Left lobe of liver (tissue), 2 donors: ENCODE results near the gene RELL1. TPM values are rescaled to one million over a fixed set of nuclear protein-coding genes. Genes with fewer than 3 reads are reported as not detected.
A peak's percentile ranks its signal among the peaks of the same experiment; 100 is the strongest.

ENCODE experiments used
- ATAC-seq: fragments of 200-7000 bp; cut with Tn5 transposase; one replicate; pipeline ENCODE4 v1.9.1; 2020; ENCODE audit warnings: mild to moderate bottlenecking, moderate library complexity
- DNase-seq: peaks from one replicate; pipeline ENCODE4 v3.0.0-alpha.2; 2020; ENCODE audit warnings: low spot score
- total RNA-seq: library from RNA; stranded (reverse); gene quantifications from one replicate; pipeline ENCODE4 v1.2.1, GENCODE V29; 2021
- donor health status: DM: no; HTN: no; CAD: no; lungs with moderate emphysema.
- donor health status: DM: no; HTN: yes; CAD: no.

The RELL1 gene
- total RNA-seq, 1 donor from 2014 or later, result 3.9 TPM

GRCh38 chr4:37604461-37604860, 81.7 kb downstream of the RELL1 start:
- no peak for ATAC-seq
- no peak for DNase-seq

DNA sequence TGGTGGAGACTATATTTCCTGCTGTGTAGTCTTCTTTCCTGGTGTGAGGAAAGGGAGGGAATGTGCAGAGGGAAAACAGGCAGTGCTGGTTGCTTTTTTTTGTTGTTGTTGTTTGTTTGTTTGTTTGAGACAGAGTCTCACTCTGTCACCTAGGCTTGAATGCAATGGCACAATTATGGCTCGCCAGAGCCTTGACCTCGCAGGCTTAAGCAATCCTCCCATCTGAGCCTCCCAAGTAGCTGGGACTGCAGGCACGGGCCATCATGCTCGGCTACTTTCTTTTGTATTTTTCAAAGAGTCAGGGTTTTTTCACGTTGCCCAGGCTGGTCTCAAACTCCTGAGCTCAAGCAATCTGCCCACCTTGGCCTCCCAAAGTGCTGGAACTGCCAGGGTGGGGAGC, 82.5 kb downstream of the RELL1 start:
- ATAC-seq (peak; percentile 15), DNase-seq (no peak)

GRCh38 chr4:37603070-37603468, 83.1 kb downstream of the RELL1 start:
- peak; percentile 85 for DNase-seq
- peak; percentile 97 for ATAC-seq

GRCh38 chr4:37602454-37603069, 83.6 kb downstream of the RELL1 start:
- peak; percentile 30 for ATAC-seq

DNA sequence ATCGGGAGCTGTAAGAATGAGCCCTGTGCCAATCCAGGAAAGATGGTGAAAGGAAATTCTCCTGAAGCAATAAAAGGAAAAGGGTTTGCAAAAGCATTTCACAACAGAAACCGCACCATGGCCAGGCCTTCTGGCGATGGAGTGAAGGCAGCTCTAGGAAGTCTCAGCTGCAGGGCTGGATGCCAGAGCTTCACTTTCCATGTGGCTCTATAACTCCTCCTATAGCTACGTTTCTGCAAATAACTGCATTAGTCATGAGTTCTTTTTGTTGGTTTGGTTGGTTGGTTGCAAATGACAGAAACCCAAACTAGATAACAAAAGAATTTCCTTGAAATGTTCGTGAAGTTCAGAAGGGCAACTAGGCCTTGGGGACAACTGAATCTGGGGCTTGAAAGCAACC, 84.6 kb downstream of the RELL1 start:
- DNase-seq (no peak), ATAC-seq (no peak)

More at GRCh38 chr4:37602454-37603069, 83.6 kb downstream of the RELL1 start:
- no peak for DNase-seq

DNA sequence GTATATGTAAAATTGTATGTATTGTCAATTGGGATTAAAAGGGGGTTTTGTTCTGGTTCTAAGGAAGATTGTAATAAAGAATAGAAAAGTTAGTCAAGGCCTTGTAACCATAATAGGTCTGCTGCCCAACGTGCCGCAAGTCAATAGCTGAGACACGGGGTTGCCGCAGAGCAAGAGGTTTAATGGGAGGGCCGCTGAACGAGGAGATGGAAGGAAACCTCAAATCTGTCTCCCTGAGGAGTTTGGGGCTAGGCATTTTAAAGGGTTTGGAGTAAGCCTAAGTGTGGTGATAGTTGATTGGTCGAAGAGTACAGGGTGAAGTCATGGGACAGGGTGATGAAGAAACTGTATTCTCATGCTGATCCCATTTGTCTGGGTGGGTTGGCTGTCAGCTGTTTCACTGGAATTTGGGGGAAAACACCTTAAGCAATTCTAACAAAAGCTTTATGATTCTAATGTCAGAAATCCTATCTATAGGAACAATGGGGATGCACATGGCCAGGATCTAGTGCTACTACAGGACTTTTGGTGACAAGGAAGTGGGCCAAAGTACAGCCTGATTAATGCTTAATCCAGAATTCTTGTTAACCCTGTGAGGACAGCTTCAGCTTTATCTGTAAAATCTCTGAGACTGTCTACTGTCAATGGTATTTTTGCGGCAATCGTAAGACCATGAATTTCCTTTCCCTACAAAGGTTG, 86.9 kb downstream of the RELL1 start:
- ATAC-seq (peak; percentile 35), DNase-seq (no peak)

DNA sequence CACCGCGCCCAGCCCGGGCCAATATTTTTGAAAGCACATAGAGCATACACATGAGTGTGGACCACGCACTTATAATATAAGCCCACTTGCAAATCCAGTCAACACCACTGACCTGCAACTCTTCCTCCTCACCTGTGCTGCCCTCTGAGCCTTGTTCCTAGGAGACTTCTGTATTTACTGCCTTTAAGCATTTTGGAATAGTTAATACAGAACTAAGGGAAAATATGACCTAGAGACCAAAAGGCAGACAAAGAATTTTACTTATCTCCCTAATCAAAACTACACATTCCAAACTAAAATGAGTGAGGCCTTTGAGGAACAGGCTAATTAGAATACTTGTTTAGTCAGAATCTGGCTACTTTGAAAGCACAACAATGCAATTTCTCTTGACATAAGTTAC, 89.1 kb downstream of the RELL1 start:
- no peak for ATAC-seq
- no peak for DNase-seq

DNA sequence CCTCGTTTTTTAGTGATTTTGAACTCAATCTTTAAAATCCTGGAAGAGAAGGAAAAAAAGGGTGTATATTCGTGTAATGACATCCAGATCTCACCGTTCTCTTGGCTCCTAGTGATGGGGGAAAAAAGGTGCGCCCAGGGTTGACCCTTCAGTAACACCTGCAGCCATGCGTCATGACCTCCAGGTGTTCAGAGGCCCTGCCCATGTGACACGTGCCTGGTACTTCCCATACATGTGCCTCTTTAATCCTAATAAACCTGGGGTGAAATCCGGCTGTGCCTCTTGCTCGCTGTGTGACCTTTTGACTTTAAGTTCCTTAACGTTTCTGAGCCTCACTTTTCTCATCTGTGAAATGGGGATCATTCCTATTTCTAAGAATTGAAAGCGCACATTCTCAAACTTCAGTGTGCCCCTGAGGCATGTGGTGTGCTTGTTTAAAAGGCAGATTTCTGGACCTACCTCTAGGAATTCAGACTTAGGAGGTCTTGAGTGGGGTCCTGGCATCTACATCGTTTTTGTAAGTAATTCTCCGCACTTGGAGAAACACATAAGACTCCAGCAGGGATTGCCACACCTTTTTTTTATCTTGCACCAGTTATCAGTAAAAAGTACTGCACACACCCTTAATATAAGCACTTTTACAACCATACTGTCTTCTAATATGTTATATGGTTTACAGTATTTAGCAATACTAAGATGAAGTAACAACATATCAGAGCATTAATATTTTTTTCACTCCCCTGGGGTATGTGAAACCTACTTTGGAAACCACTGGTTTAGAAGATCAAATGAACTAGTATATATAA, 90.1 kb downstream of the RELL1 start:
- no peak for ATAC-seq
- no peak for DNase-seq

- peak; percentile 26 for ATAC-seq
- no peak for DNase-seq
Measured at GRCh38 chr4:37594099-37594498, 92.1 kb downstream of the RELL1 start.

DNA sequence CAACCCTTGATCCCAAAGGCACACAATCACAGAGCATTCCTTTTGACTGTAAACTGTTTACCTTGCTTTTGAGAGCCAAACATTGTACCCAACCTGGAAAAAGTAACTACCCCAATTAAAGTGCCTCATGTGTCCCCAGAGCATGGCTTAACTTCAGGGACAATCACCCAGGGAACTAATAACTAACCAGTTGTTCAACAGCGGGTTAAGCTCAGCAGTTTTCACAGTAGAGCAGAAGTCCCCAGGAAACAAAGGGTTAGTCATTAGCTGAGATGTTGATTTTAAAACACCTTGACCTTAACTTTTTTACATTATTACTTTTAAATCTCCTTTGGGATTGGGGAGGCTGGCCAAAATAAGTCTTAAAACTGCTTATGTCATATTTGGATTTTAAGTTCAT, 94.8 kb downstream of the RELL1 start:
- DNase-seq (no peak), ATAC-seq (no peak)

DNA sequence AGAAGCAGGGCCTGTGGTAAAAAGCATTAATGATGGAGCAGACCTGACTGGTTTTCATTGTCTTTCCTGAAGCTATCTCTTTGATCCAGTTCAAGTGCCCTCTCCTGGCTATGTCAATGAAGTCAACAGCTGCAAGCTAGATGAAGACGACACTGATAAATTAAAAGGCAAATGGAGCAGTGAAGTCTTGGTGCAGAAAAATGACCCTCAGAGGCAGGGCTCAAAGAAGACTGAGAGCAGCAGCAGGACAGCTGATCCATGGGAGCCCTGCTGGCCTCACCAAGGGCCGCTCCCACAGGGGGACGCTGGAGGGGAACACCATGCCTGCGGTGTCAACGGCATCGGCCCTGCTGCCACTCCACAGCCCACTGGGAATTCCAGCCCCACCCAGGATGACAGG, 96.2 kb downstream of the RELL1 start:
- DNase-seq (no peak), ATAC-seq (peak; percentile 16)

- ATAC-seq (no peak), DNase-seq (no peak)
Measured at GRCh38 chr4:37588150-37588549, 98.0 kb downstream of the RELL1 start.

DNA sequence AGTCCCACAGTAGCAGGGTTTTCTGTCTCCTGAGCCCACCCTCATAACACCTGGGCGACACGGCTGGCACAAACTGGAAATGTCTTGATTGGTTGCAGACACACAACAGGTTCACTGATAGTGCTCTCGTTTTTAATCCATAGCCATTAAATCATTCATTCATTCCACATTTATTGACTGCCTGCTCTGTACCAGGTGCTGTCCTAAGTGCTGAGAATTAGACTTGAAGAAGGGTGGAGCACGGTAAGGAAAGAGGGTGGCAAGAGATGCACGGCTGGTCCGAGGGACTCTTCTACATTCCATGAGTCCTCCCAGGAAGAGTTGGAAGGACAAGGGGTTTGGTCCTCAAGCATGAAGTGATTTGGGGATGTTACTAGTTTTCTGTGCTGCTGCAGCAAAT, 100.0 kb downstream of the RELL1 start:
- DNase-seq (no peak), ATAC-seq (no peak)

DNA sequence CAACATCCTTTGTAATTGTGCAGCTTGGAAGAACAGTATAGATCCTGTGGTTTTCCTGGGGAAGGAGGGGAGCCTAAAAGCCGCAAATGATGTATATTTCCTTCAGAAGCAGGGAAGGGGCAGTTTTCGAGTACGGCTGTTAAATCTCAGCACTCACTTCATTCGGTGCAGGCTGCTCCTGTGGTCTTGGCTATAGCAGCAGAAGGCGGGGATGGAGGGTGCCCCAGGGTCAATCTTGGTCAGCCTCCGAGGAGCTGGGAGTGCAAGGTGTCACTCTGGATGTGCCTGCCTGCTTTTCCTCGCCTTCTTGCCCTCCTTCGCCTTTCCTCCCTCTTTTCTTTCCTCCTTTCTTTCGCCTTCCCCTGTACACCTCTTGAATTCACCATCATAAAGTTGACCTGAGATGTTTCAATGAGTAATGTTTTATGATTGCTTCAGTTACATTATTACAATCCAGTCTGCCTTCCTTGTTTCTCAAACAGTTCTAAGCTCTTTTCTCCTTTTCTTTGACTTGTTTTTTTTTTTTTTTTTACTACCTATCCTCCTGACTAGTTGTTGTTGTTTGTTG, 101.6 kb downstream of the RELL1 start:
- DNase-seq (no peak), ATAC-seq (no peak)

DNA sequence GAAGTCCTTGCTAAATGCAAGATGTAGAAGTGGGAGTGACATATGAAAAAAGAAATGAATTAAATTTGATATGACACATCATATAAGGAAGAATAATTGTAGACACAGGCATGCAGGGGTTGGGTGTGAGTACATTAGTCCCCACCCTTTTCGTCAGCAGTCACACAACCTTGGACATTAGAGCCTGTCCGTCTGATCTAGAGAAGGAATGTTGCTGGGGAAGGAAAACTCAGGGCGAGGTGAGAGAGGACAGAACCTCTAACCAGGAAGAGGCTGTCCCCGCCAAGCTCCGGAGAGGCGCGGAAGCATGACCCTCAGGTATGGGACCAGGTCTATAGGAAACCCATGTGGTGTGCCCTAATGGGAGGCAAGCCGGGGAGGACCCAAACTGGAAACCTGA, 102.1 kb downstream of the RELL1 start:
- ATAC-seq (no peak), DNase-seq (no peak)

DNA sequence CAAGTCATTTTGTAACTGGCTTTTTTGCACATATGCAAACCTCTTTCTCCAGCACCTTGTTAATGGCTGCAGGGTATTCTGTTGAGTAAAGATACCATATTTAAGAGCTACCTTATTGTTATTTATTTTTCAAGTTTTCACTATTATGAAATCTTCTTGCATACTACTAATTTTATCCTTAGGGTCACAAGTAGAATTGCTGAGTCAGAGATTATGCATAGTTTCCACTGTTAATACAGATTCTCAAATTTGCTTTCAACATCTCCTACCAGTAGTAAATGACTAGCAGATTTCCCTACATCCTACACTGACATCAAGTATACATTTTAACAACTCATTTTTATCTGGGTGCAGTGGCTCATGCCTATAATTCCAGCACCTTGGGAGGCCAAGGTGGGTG, 112.6 kb downstream of the RELL1 start:
- DNase-seq (no peak), ATAC-seq (no peak)

- no peak for DNase-seq
- no peak for ATAC-seq
Measured at GRCh38 chr4:37568489-37568888, 117.7 kb downstream of the RELL1 start.

GRCh38 chr4:37567836-37568235, 118.3 kb downstream of the RELL1 start:
- DNase-seq (no peak), ATAC-seq (no peak)

DNA sequence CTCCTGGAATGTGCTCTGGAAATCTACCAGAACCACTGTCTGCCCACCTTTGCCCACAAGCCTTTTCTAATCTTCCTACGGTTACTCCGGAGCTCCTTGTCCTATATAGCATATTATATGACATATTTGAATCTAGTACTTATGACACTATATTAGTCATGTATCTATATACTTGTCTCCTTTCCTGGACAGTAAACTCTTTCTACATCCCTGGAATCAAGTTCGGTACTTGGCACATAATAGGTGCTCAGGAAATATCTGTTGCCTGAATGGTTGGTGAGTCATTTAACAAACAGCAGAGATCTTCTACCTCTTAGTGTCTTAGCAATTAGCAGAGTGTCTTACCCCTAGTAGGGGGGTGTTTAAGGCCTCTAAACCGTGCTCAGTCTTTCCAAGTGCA, 123.6 kb downstream of the RELL1 start:
- no peak for ATAC-seq
- DNase-seq, result no peak

GRCh38 chr4:37561803-37562207, 124.4 kb downstream of the RELL1 start:
- no peak for DNase-seq
- ATAC-seq, result no peak

GRCh38 chr4:37561196-37561802, 124.9 kb downstream of the RELL1 start:
- no peak for DNase-seq
- no peak for ATAC-seq
